HL-60 (cell line): ENCODE data around the gene GLRX3.
"Not testable (repeated sequence)": the region's sequence is repeated elsewhere in the genome, so short reads cannot be mapped to it uniquely, and the experiment has no call there.

Source experiments
- TF ChIP-seq, protein P1 (sequence below): IDR thresholded peaks from one replicate; pipeline ENCODE4 v1.5.1; 2011; ENCODE audit warnings: low read length, control low read depth, inconsistent platforms; ENCODE audit not compliant: insufficient read depth
- TF ChIP-seq, protein P2 (sequence below): IDR thresholded peaks from 2 replicates; pipeline ENCODE4 v1.6.1; 2012; ENCODE audit warnings: low read depth; ENCODE audit not compliant: insufficient replicate concordance

DNA sequence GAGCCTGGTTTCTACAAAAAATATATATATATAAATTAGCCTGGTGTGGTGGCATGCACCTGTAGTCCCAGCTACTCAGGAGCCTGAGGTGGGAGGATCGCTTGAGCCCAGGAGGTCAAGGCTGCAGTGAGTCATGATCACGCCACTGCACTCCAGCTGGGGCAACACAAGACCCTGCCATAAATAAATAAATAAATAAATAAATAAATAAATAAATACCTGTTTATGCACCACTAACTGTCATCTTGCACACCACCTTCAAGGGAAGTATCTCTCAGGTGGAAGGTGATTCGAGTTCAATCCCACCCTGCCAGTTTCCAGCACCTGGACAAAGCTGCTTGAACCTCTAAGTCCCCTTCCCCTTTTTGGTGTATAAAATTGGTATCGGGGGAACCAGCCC lies 19.2 kb upstream of the GLRX3 start:
- TF ChIP-seq, protein P1, sequence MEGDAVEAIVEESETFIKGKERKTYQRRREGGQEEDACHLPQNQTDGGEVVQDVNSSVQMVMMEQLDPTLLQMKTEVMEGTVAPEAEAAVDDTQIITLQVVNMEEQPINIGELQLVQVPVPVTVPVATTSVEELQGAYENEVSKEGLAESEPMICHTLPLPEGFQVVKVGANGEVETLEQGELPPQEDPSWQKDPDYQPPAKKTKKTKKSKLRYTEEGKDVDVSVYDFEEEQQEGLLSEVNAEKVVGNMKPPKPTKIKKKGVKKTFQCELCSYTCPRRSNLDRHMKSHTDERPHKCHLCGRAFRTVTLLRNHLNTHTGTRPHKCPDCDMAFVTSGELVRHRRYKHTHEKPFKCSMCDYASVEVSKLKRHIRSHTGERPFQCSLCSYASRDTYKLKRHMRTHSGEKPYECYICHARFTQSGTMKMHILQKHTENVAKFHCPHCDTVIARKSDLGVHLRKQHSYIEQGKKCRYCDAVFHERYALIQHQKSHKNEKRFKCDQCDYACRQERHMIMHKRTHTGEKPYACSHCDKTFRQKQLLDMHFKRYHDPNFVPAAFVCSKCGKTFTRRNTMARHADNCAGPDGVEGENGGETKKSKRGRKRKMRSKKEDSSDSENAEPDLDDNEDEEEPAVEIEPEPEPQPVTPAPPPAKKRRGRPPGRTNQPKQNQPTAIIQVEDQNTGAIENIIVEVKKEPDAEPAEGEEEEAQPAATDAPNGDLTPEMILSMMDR: not testable (repeated sequence)
- TF ChIP-seq, protein P2, sequence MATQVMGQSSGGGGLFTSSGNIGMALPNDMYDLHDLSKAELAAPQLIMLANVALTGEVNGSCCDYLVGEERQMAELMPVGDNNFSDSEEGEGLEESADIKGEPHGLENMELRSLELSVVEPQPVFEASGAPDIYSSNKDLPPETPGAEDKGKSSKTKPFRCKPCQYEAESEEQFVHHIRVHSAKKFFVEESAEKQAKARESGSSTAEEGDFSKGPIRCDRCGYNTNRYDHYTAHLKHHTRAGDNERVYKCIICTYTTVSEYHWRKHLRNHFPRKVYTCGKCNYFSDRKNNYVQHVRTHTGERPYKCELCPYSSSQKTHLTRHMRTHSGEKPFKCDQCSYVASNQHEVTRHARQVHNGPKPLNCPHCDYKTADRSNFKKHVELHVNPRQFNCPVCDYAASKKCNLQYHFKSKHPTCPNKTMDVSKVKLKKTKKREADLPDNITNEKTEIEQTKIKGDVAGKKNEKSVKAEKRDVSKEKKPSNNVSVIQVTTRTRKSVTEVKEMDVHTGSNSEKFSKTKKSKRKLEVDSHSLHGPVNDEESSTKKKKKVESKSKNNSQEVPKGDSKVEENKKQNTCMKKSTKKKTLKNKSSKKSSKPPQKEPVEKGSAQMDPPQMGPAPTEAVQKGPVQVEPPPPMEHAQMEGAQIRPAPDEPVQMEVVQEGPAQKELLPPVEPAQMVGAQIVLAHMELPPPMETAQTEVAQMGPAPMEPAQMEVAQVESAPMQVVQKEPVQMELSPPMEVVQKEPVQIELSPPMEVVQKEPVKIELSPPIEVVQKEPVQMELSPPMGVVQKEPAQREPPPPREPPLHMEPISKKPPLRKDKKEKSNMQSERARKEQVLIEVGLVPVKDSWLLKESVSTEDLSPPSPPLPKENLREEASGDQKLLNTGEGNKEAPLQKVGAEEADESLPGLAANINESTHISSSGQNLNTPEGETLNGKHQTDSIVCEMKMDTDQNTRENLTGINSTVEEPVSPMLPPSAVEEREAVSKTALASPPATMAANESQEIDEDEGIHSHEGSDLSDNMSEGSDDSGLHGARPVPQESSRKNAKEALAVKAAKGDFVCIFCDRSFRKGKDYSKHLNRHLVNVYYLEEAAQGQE: not testable (repeated sequence)
